Ishikawa (cell line): Measurements from ENCODE around the gene ACSBG1.

Source experiments
- CEBPB ChIP-seq: IDR thresholded peaks from 2 replicates; pipeline ENCODE4 v1.6.1; 2012
- CREB1 ChIP-seq: IDR thresholded peaks from 2 replicates; pipeline ENCODE4 v1.6.1; 2012; ENCODE audit warnings: low read depth
- EGR1 ChIP-seq: IDR thresholded peaks from 2 replicates; pipeline ENCODE4 v1.6.1; 2012
- EP300 ChIP-seq: IDR thresholded peaks from 2 replicates; pipeline ENCODE4 v1.6.1; 2012; ENCODE audit warnings: borderline replicate concordance
- FOXM1 ChIP-seq: IDR thresholded peaks from 2 replicates; pipeline ENCODE4 v1.6.1; 2012; ENCODE audit warnings: low read depth, borderline replicate concordance
- NFIC ChIP-seq: IDR thresholded peaks from 2 replicates; pipeline ENCODE4 v1.6.1; 2012
- RAD21 ChIP-seq: IDR thresholded peaks from 2 replicates; pipeline ENCODE4 v1.6.1; 2012; ENCODE audit warnings: low read depth
- TAF1 ChIP-seq: IDR thresholded peaks from 2 replicates; pipeline ENCODE4 v1.6.1; 2012; ENCODE audit warnings: low read depth, mild to moderate bottlenecking
- TCF12 ChIP-seq: IDR thresholded peaks from 2 replicates; pipeline ENCODE4 v1.6.1; 2012; ENCODE audit warnings: low read depth
- TEAD4 ChIP-seq: IDR thresholded peaks from 2 replicates; pipeline ENCODE4 v1.6.1; 2012
- YY1 ChIP-seq: IDR thresholded peaks from 2 replicates; pipeline ENCODE4 v1.6.1; 2012; ENCODE audit warnings: low read depth
- ZBTB7A ChIP-seq: IDR thresholded peaks from 2 replicates; pipeline ENCODE4 v1.6.1; 2012; ENCODE audit warnings: low read depth
- TF ChIP-seq, protein P1 (sequence below): IDR thresholded peaks from 2 replicates; pipeline ENCODE4 v1.6.1; 2012
- TF ChIP-seq, protein P2 (sequence below): IDR thresholded peaks from 2 replicates; pipeline ENCODE4 v1.6.1; 2012
- TF ChIP-seq, protein P3 (sequence below): IDR thresholded peaks from 2 replicates; pipeline ENCODE4 v1.6.1; 2012; ENCODE audit warnings: low read depth, mild to moderate bottlenecking

Gene ACSBG1

DNA sequence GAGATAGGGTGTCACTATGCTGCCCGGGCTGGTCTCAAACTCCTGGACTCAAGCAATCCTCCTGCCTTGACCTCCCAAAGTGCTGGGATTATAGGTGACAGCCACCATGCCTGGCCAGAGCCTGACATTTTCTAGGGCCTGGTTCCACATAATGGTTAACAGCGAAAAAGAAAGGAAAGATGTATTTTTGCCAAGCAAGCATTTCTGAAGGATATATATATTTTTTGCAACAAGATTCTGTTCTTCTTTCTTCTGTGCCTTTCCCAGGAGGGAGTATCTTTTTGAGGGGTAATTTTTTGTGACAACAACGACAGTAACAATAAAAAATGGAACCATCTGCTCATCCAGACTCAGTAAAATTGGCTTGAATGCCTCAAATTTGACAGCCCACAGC, 21.7 kb upstream of the ACSBG1 start:
- TF ChIP-seq EP300 (no peak), YY1 (no peak), EGR1 (no peak), CREB1 (no peak), TCF12 (no peak), RAD21 (no peak), TAF1 (no peak), ZBTB7A (no peak), NFIC (no peak), TEAD4 (no peak), CEBPB (no peak), FOXM1 (no peak)
- TF ChIP-seq, protein P1, sequence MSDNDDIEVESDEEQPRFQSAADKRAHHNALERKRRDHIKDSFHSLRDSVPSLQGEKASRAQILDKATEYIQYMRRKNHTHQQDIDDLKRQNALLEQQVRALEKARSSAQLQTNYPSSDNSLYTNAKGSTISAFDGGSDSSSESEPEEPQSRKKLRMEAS: no peak
- TF ChIP-seq, protein P2, sequence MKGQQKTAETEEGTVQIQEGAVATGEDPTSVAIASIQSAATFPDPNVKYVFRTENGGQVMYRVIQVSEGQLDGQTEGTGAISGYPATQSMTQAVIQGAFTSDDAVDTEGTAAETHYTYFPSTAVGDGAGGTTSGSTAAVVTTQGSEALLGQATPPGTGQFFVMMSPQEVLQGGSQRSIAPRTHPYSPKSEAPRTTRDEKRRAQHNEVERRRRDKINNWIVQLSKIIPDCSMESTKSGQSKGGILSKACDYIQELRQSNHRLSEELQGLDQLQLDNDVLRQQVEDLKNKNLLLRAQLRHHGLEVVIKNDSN: no peak
- TF ChIP-seq, protein P3, sequence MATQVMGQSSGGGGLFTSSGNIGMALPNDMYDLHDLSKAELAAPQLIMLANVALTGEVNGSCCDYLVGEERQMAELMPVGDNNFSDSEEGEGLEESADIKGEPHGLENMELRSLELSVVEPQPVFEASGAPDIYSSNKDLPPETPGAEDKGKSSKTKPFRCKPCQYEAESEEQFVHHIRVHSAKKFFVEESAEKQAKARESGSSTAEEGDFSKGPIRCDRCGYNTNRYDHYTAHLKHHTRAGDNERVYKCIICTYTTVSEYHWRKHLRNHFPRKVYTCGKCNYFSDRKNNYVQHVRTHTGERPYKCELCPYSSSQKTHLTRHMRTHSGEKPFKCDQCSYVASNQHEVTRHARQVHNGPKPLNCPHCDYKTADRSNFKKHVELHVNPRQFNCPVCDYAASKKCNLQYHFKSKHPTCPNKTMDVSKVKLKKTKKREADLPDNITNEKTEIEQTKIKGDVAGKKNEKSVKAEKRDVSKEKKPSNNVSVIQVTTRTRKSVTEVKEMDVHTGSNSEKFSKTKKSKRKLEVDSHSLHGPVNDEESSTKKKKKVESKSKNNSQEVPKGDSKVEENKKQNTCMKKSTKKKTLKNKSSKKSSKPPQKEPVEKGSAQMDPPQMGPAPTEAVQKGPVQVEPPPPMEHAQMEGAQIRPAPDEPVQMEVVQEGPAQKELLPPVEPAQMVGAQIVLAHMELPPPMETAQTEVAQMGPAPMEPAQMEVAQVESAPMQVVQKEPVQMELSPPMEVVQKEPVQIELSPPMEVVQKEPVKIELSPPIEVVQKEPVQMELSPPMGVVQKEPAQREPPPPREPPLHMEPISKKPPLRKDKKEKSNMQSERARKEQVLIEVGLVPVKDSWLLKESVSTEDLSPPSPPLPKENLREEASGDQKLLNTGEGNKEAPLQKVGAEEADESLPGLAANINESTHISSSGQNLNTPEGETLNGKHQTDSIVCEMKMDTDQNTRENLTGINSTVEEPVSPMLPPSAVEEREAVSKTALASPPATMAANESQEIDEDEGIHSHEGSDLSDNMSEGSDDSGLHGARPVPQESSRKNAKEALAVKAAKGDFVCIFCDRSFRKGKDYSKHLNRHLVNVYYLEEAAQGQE: no peak

DNA sequence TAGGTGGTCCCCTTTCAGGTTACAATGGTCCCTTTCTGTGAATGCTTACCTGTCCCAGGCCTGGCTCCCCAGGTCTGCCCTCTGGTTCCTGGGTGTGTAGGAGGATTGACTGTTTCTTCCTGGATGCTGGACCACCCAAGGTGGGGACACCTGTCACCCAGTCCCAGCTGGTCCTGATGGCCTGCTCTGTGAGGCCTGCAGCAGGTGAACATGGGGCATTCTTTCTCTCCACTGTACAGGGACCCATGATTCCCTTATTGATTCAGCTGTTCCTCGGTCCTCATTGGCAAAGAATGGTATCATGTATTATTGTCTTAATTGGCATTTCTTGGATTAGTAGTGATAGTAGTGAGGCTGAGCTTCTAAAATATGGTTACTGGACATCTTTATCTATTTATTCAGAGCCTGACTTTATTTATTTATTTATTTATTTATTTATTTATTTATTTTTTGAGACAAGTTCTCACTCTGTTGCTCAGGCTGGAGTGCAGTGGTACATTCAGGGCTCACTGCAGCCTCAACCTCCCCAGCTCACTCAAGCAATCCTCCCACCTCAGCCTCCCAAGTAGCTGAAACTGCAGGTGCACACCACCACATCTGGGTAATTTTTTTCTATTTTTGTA, 21.2 kb upstream of the ACSBG1 start:
- no peak for TF ChIP-seq TAF1

DNA sequence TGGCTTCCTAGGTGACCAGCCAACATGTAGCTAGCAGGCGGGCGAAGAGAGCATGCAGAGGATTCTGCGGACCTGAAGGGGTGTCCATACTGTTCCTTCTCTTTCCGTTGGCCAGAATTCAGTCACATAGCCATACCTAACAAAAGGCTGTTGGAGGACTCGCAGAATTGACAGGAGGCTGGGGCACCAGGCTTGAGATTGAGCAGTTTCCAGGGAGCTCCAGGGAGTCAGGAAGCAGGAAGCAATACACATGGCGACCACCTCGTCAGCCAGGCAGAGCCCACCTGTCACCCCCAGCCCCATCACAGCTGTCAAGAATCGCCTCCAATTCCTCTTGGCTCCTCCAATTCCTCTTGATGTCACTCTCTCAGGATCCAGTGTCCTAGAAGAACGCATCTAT, 16.8 kb upstream of the ACSBG1 start:
- TF ChIP-seq EP300 (no peak), RAD21 (no peak), EGR1 (no peak), CREB1 (no peak), FOXM1 (no peak), NFIC (no peak), TAF1 (no peak), YY1 (no peak), CEBPB (no peak), TEAD4 (no peak), TCF12 (no peak), ZBTB7A (no peak)
- TF ChIP-seq, protein P1: no peak
- TF ChIP-seq, protein P3: no peak
- TF ChIP-seq, protein P2: no peak

DNA sequence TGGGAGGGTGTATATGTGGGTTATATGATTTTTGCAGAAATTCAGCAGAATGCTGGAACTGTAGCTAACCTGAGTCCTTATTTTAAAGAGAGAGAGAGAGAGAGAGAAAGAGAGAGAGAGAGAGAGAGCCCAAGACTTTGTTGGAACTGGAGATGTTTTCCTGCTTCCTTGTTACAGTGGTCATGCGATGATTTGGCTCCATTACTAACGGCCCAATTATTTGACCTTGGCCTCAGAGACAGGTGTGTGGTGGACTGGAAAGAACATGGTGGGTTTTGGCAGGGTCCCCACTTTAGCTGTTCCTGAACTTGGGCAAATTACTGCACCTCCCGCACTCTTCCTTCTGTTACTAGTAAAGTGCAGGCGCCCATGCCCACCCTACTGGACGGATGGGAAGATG, 14.8 kb upstream of the ACSBG1 start:
- TF ChIP-seq TAF1: no peak
- TF ChIP-seq NFIC: no peak
- TF ChIP-seq, protein P1: no peak
- TF ChIP-seq CEBPB: no peak
- TF ChIP-seq CREB1: no peak
- TF ChIP-seq TCF12: no peak
- TF ChIP-seq EP300: no peak
- TF ChIP-seq ZBTB7A: no peak
- TF ChIP-seq RAD21: no peak
- no peak for TF ChIP-seq YY1
- no peak for TF ChIP-seq EGR1
- no peak for TF ChIP-seq TEAD4
- TF ChIP-seq, protein P2: no peak
- TF ChIP-seq, protein P3: no peak
- no peak for TF ChIP-seq FOXM1
